Cerebellar cortex (tissue), 1 donor: ENCODE results near the gene RBMX.
"Not testable (repeated sequence)": the region's sequence is repeated elsewhere in the genome, so short reads cannot be mapped to it uniquely, and the experiment has no call there.

Experiments
- DNase-seq: peaks from one replicate; pipeline ENCODE4 v3.0.0-alpha.2; 2015; ENCODE audit warnings: low spot score

RBMX gene

GRCh38 chrX:136878423-136878822 is 2.1 kb downstream of the RBMX start:
- no peak for DNase-seq

GRCh38 chrX:136874114-136874513 is 6.4 kb downstream of the RBMX start:
- DNase-seq = not testable (repeated sequence)

- DNase-seq = not testable (repeated sequence)
These were observed 7.3 kb downstream of the RBMX start for GRCh38 chrX:136873210-136873609.

GRCh38 chrX:136872091-136872700 is 8.3 kb downstream of the RBMX start:
- DNase-seq = no peak

- DNase-seq = no peak
These were observed 10.5 kb downstream of the RBMX start for GRCh38 chrX:136870064-136870463.

- DNase-seq = no peak
These were observed 12.1 kb downstream of the RBMX start for GRCh38 chrX:136868283-136869055.

GRCh38 chrX:136867518-136867917 is 13.0 kb downstream of the RBMX start:
- no peak for DNase-seq

GRCh38 chrX:136867096-136867491 is 13.4 kb downstream of the RBMX start:
- DNase-seq = no peak

- DNase-seq = peak; percentile 28
These were observed 14.0 kb downstream of the RBMX start for GRCh38 chrX:136866337-136867095.

- DNase-seq = no peak
These were observed 15.0 kb downstream of the RBMX start for GRCh38 chrX:136865270-136866158.

- no peak for DNase-seq
These were observed 16.7 kb downstream of the RBMX start for GRCh38 chrX:136863826-136864225.

GRCh38 chrX:136862546-136862945 is 18.0 kb downstream of the RBMX start:
- DNase-seq = no peak

GRCh38 chrX:136861877-136862276 is 18.6 kb downstream of the RBMX start:
- no peak for DNase-seq

GRCh38 chrX:136858007-136858756 is 22.3 kb downstream of the RBMX start:
- no peak for DNase-seq

GRCh38 chrX:136856551-136856950 is 24.0 kb downstream of the RBMX start:
- no peak for DNase-seq

GRCh38 chrX:136856050-136856449 is 24.5 kb downstream of the RBMX start:
- no peak for DNase-seq

- no peak for DNase-seq
These were observed 29.0 kb downstream of the RBMX start for GRCh38 chrX:136851526-136851925.

- DNase-seq = no peak
These were observed 29.9 kb downstream of the RBMX start for GRCh38 chrX:136850441-136851175.

- no peak for DNase-seq
These were observed 31.1 kb downstream of the RBMX start for GRCh38 chrX:136849395-136849794.

GRCh38 chrX:136847874-136848273 is 32.7 kb downstream of the RBMX start:
- no peak for DNase-seq
